GM19023 (cell line): ENCODE data around the gene TSLP.

Experiments used
- ATAC-seq: cut with Tn5 transposase; IDR thresholded peaks from one replicate; pipeline ENCODE4 v1.9.1; 2021; ENCODE audit warnings: mild to moderate bottlenecking, moderate library complexity; ENCODE audit not compliant: unreplicated experiment

The TSLP gene

DNA sequence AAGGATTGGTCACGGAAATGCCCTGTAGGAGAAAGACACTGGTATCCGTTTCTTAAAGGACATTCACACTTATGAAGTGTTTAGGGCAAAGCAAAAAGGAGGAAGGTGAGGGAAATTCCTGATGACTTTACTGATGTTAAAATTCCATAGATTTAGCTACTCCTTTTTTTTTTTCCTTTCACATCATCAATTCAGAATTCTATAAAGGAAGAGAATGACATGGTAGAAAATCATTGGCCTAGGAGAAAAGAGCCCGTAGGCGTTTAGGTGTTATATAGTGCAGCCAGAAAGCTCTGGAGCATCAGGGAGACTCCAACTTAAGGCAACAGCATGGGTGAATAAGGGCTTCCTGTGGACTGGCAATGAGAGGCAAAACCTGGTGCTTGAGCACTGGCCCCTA, at the start of gene TSLP:
TSS of gene TSLP (plus strand) at position 301 of the 400 bp plus-strand sequence. CDS start 178 bp downstream, outside the sequence.
- no peak for ATAC-seq

DNA sequence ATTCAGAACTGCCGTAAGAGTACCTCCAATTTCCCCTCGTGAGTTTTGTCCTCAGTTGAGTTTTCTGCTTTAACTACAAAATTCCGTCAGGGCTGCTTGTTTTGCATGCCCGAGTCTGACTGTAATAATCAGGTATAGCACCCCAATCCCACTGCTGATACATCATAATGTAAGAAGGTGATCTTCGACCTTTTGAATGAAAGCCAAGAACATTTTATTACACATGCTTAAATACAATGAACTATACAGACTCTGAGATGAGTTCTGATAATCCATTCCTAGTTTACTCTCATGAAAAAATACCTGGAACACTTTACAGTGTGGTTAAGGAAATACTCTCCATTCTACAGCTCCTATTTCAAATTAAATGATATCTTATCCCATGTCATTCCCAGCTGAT, 49.2 kb upstream of the TSLP start:
- ATAC-seq: no peak

DNA sequence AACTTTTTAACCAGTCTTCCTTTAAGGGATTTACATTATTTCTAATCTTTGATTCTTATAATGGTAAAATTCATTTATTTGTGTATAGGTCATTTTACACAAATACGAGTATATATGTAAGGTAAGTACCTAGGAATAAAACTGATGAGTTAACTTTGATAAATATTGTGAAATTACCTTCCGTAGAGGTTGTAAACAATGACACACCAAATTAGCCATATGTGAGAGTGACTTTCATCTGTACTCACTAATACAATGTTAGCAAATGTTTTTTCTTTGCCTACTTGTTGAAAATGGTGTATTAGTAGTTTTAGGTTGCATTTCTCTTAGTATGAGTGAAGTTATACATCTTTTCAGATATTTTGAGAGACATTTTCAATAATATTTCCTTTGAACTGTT, 42.6 kb upstream of the TSLP start:
- no peak for ATAC-seq

GRCh38 chr5:111043712-111044506, 27.6 kb upstream of the TSLP start:
- ATAC-seq: no peak

DNA sequence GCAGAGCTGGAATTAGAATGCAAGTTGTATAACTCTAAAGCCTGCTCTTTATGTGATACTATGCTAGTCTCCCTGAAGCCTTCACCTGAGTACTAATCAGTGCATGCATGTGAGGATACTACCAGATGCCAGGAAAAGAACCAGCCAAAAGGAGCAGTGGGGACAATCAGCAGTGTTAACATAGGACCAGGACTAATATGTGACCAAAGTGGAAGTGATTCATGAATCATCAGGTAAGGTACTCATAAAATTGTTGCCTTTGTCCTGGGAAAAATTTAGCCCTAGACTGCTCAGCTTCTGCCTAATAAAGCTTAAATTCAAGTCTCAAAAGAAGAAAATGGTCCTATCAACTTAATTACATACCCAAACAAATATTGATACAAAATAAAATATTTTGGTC, 13.4 kb upstream of the TSLP start:
- ATAC-seq: no peak

DNA sequence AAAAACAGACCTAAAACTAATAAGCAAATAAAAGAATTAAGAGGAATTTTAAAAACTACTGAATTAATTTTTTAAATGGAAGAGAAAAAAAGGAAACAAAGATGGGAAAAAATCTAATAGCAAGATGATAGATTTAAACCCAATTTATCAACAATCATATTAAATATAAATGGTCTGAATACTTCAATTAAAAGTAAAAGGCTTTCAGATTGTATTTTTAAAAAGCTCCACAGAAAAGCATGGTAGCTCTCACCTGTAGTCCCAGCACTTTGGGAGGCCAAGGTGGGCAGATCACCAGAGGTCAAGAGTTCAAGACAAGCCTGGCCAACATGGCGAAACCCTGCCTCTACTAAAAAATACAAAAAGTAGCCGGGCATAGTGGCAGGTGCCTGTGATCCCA, 11.3 kb upstream of the TSLP start:
- ATAC-seq: no peak

- no peak for ATAC-seq
Measured at GRCh38 chr5:111061618-111062017, 9.9 kb upstream of the TSLP start.

GRCh38 chr5:111063709-111064322, 7.7 kb upstream of the TSLP start:
- ATAC-seq: peak; percentile 60

GRCh38 chr5:111066261-111066938, 5.1 kb upstream of the TSLP start:
- no peak for ATAC-seq

- no peak for ATAC-seq
Measured at GRCh38 chr5:111068213-111068612, 3.3 kb upstream of the TSLP start.

- ATAC-seq: no peak
Measured at GRCh38 chr5:111069839-111070238, 1.7 kb upstream of the TSLP start.

DNA sequence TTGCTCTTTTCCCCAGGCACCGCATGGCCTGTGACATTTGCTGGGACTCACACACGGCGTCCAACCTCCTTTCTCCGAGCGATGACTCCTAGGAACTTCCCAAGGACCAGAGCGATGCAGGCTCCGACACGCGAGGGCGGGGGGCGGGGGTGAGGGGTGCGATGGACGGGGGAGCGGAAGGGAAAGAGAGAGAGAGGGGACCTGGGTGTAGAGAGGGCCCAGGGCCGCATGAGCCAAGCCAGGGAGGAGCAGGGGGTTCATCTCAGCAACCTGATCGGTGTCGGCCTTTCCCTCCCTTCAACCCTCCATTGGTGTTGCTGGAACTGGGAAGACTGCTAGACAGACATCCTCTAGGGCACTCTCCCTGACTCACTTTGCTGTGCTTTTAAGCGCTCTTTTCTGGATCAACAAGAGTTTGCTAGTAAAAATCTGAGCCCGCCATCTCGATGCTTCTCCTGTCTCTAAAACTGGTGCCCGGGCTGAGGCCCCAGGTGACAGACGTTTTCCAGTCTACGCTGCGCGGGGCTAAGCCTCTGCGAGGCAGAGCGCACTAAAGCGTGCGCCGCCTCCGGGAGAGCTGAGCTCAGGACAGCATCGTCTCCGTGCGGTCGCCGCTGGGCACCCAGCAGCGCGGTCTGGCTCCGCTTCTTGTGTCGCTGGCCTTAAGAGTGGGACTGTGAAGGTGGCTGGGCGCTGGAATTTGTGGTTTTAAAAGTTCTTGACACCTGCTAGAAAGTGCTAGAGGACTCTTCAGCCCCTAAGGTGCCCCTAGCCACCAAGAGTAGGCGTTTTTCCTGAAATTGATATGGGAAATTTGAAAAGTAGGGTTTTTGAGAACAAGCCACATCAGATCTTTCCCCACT, 1.0 kb upstream of the TSLP start:
- ATAC-seq: no peak

- peak; percentile 78 for ATAC-seq
Measured at GRCh38 chr5:111072949-111073682, 1.6 kb downstream of the TSLP start.

DNA sequence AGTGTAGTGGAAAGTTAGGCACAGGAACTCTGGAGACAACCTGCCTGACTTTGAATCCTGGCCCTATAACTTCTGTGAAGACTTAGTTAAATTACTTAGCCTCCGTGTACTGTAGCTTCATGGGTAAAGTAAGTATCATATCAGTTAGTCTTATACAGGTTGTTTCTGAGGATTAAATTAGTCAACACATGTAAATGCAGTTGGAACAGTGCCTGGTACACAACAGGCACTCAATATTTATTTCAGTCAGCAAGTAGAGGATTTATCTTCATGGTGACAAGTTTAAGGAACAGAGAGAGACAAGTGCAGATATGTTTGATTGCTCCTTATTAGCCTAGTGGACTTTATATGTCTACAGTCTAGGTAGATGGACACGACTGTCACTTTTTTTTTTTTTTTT, 2.7 kb downstream of the TSLP start:
- no peak for ATAC-seq

DNA sequence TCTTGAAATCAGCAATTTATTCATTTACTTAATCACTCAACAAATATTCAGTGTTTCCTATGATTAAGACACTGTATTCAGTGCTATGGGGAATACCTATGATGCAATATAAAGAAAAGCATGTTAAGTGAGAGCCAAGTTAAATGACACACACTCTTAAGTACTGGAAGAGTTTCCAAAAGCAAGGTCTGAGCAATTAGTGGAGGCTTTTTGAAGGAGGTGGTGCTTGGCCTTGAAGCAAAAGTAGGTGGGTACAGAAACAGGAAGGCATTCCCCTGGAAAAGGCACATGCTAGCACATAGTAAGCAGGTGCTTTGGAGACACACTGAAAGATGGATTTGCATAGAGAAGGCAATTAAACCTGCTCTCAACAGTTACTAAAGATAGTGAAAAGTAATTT, 4.0 kb downstream of the TSLP start:
- ATAC-seq: no peak

- ATAC-seq: no peak
Measured at GRCh38 chr5:111076091-111076490, 4.6 kb downstream of the TSLP start.

DNA sequence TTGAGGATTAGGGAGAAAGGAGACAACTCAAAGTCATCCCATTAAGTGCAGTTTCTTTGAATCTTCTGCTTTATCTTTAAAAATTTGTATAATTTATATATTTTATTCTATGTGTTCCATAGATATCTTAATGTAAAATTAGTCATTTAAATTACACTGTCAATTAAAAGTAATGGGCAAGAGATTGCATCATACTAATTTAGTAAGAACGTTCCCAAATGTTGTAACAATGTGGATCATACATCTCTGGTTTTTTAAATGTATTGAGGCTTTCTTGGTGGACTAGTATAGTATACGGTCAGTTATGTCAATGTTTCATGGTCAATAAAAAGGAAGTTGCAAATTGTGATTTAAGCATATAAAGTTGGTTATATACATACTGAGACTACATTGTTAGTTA, 6.2 kb downstream of the TSLP start:
- ATAC-seq: no peak

DNA sequence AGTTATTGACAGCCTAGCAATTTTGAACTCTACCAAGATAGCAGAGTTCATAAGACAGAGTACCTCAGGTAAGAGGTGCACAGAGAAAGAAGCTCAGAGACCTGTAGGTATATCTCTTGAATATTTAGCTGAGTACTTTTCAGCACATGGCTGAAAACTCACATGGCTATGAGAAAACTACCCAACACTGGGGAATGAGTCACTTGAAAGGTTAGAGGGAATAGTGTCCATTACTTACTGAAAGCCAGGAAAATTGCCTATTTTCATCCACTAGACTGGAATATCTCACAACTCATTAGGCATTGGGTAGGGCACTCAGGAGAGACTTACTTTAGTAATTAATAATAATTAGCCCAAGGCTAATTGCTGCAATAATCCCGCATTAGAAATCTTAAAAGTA, 8.3 kb downstream of the TSLP start:
- ATAC-seq: no peak

DNA sequence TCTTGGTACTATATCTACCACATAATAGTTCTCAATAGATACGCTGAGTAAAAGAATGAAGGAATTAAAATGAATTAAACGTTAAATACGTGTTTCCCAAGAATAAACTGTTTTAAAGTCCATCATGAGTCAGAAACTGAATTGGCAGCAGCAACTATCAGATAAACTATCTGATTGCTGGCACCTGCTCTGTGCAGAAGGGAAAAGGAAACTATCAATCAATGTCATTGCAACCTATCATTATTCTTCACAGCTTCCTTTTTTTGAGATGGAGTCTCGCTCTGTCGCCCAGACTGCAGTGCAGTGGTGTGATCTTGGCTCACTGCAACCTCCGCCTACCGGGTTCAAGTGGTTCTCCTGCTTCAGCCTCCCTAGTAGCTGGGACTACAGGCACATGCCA, 11.8 kb downstream of the TSLP start:
- no peak for ATAC-seq

DNA sequence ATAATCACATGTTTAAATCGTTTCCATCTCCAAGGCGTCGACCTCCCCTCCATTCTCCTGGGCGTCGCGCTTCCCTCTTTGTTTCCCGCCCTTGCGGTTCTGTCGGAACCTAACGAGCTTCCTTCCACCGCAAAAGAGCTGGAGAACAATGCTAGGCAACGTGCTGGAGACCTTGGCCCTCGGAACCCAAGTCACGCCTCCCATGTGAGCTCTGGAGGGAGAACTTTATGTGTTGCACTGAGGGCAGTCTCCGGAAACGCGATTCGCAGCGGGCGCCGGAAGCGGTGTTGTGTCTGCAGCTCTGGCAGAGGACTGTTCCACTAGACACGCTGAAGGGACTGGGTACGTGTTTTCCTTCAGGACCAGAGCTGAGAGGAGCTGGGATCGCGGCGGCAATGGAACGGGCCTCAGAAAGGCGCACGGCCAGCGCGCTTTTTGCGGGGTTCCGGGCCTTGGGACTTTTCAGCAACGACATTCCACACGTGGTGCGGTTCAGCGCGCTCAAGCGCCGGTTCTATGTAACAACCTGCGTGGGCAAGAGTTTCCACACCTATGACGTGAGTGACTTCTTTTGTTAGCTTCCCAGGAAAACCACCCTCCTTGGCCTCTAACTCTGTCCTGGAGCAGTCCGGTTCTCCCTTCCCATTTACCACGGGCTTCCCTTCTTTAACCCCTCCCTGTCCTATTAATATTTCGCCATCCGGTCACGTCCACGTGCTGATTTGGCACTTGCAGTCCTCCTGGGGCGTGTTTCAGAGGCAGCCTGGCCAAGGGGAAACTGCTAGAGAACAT, 20.7 kb downstream of the TSLP start, which contains the start of gene WDR36:
TSS of gene WDR36 (plus strand) at position 287 of the 792 bp plus-strand sequence. CDS start at position 396, 109 bp downstream.
- peak; percentile 97 for ATAC-seq
